Parathyroid adenoma (tissue), 2 donors: ENCODE data around the gene ARMC2.

Experiments used
- H2AFZ ChIP-seq: fragments of 300-600 bp; sonication (generic); one replicate; pipeline ENCODE4 v1.7.0; 2017; ENCODE audit warnings: antibody characterized with exemption, mild to moderate bottlenecking
- H3K27ac ChIP-seq: fragments of 300-600 bp; sonication (generic); one replicate; pipeline ENCODE4 v1.7.0; 2017
- H3K27me3 ChIP-seq: fragments of 300-600 bp; sonication (generic); one replicate; pipeline ENCODE4 v1.7.0; 2017; ENCODE audit warnings: low read length; ENCODE audit not compliant: control insufficient read depth, insufficient read depth
- H3K36me3 ChIP-seq: fragments of 300-600 bp; sonication (generic); one replicate; pipeline ENCODE4 v1.7.0; 2017; ENCODE audit warnings: low read length; ENCODE audit not compliant: control insufficient read depth, insufficient read depth
- H3K4me1 ChIP-seq: fragments of 300-600 bp; sonication (generic); one replicate; pipeline ENCODE4 v1.7.0; 2017; ENCODE audit warnings: control low read depth
- H3K4me2 ChIP-seq: fragments of 300-600 bp; sonication (generic); one replicate; pipeline ENCODE4 v1.7.0; 2017; ENCODE audit warnings: low read length
- H3K4me3 ChIP-seq: fragments of 300-600 bp; sonication (generic); one replicate; pipeline ENCODE4 v1.7.0; 2017; ENCODE audit warnings: low read depth, low read length
- H3K79me2 ChIP-seq: fragments of 300-600 bp; sonication (generic); one replicate; pipeline ENCODE4 v1.7.0; 2017; ENCODE audit warnings: control low read depth
- H3K9ac ChIP-seq: fragments of 300-600 bp; sonication (generic); one replicate; pipeline ENCODE4 v1.7.0; 2017; ENCODE audit warnings: mild to moderate bottlenecking
- H3K9me3 ChIP-seq: fragments of 300-600 bp; sonication (generic); one replicate; pipeline ENCODE4 v1.7.0; 2017; ENCODE audit warnings: low read length; ENCODE audit not compliant: control insufficient read depth
- TF ChIP-seq, protein P1 (sequence below): fragments of 300-600 bp; sonication (generic); IDR thresholded peaks from one replicate; pipeline ENCODE4 v1.7.0; 2017; ENCODE audit warnings: antibody characterized with exemption, mild to moderate bottlenecking
- donor health status: primary hyperparathyroidism.

The ARMC2 gene

DNA sequence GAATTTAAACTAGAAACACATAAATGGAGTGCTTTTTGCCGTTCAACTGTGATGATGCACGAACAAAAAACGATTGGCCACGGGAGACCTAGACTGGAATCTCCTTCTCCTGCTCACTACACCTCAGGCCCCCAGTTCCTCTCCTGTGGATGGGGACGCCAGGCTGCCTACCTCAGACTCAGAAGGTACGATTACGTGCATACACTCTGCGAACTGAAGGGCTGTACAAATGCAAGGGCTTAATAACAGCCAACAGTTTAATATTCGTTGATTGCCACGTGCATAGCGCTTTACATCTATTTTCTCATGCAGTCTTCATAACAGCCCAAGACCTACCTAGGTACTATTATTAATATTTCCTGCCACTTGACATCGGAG lies 495 bp upstream of the ARMC2 start:
- peak overlapping the region; percentile 76 for H3K4me2 ChIP-seq
- peak overlapping the region; percentile 86 for H3K4me3 ChIP-seq
- peaks cover 11% of the 10 kb centered on the region for H3K4me1 ChIP-seq
- TF ChIP-seq, protein P1, sequence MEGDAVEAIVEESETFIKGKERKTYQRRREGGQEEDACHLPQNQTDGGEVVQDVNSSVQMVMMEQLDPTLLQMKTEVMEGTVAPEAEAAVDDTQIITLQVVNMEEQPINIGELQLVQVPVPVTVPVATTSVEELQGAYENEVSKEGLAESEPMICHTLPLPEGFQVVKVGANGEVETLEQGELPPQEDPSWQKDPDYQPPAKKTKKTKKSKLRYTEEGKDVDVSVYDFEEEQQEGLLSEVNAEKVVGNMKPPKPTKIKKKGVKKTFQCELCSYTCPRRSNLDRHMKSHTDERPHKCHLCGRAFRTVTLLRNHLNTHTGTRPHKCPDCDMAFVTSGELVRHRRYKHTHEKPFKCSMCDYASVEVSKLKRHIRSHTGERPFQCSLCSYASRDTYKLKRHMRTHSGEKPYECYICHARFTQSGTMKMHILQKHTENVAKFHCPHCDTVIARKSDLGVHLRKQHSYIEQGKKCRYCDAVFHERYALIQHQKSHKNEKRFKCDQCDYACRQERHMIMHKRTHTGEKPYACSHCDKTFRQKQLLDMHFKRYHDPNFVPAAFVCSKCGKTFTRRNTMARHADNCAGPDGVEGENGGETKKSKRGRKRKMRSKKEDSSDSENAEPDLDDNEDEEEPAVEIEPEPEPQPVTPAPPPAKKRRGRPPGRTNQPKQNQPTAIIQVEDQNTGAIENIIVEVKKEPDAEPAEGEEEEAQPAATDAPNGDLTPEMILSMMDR, result no peak
- no peaks in the 10 kb centered on the region for H3K9me3 ChIP-seq
- no peak overlapping the region for H3K9ac ChIP-seq
- H2AFZ ChIP-seq, result peak overlapping the region; percentile 92
- no peaks in the 10 kb centered on the region for H3K27me3 ChIP-seq
- H3K27ac ChIP-seq, result peak overlapping the region; percentile 43
- peaks cover 7% of the 10 kb centered on the region for H3K79me2 ChIP-seq
- H3K36me3 ChIP-seq, result no peaks in the 10 kb centered on the region

DNA sequence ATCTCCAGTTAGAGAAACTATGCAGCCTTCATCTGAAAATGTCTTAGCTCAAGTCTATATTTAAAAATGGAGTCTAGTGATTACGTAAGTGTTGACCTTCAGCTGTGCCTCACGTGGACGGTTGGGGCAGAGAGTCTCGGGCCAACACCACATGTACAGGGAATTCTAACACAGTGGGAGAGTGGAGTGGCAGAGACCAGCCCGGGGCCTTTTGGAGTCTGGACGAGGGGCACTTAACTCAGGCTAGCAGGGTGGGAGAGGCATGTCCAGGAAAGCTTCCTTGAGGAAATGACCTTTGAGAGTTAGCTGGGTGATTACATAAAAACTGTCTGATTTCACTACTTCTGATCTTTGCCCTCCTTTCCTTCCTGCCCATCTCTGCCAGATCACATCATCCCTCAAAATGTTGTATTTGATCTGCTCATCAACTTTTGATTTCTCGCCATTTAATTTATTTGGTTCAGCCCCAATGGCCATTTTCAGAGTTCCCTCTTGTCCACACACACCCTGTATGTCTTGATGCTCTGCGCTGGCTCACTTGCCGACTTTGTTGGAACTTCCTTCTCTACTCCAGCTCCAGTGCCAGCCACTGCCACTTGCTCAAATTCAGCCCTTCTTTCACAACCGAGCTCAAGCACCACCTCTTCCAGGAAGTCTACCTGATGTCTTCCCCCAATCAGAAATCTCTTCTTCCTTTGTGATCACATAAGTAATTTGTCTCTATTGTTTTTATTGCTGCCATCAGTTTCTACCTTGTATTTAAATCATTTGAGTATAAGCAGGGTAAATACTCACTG lies 2.6 kb downstream of the ARMC2 start:
- H3K9me3 ChIP-seq, result no peaks in the 10 kb centered on the region
- H3K27ac ChIP-seq, result peak overlapping the region; percentile 50
- no peaks in the 10 kb centered on the region for H3K36me3 ChIP-seq
- H3K27me3 ChIP-seq, result no peaks in the 10 kb centered on the region
- H2AFZ ChIP-seq, result peak overlapping the region; percentile 31
- peaks cover 11% of the 10 kb centered on the region for H3K4me1 ChIP-seq
- TF ChIP-seq, protein P1, result no peak
- H3K9ac ChIP-seq, result no peak overlapping the region
- no peak overlapping the region for H3K4me2 ChIP-seq
- no peak overlapping the region for H3K4me3 ChIP-seq
- peaks cover 7% of the 10 kb centered on the region for H3K79me2 ChIP-seq

DNA sequence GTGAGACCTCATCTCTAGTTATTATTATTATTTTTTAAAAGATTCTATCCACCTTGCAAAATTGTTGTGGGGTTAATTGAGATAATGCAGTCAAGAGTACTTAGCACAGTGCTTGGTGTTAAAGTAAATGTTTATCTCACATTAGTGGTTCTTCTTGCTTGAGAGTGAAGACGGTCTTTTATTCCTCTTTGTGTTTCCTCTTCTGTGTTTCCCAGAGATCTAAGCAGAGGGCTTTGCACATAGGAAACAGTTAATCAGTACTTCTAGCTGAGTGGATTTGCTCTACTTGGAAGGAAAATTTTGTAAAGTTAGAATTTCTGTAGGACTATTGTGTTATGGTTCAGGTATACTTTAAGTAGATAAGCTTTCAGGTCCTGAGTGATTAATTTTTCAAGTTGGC lies 3.5 kb downstream of the ARMC2 start:
- Histone ChIP-seq H3K27me3 (no peaks in the 10 kb centered on the region), H3K27ac (no peak overlapping the region), H3K4me1 (peaks cover 11% of the 10 kb centered on the region), H3K4me2 (no peak overlapping the region), H3K36me3 (no peaks in the 10 kb centered on the region), H3K79me2 (peaks cover 7% of the 10 kb centered on the region), H2AFZ (no peak overlapping the region), H3K9me3 (no peaks in the 10 kb centered on the region), H3K9ac (no peak overlapping the region), H3K4me3 (no peak overlapping the region)
- TF ChIP-seq, protein P1, result no peak

DNA sequence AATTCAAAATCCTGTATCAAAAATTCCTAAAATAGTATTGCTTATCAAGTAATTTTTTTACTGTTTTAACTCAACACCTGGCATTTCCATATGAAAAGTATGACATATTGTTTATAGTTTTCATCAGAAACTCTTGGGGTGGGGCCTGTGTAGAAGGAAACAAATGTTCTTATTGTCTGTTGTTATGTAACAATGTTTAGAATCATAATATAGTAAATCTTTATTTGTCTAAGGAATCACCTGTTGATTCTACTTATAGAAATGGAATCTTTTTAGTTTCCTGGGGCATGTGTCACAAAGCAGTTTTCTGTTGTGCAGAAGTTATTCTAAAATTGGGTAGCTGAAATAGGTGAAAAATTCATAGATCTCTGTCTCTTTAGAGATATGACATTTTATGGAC lies 4.9 kb downstream of the ARMC2 start:
- H3K4me2 ChIP-seq, result no peak overlapping the region
- no peak overlapping the region for H3K4me3 ChIP-seq
- H3K9ac ChIP-seq, result no peak overlapping the region
- H3K9me3 ChIP-seq, result no peaks in the 10 kb centered on the region
- H3K79me2 ChIP-seq, result peaks cover 7% of the 10 kb centered on the region
- H3K36me3 ChIP-seq, result no peaks in the 10 kb centered on the region
- H2AFZ ChIP-seq, result no peak overlapping the region
- peaks cover 8% of the 10 kb centered on the region for H3K4me1 ChIP-seq
- TF ChIP-seq, protein P1, result no peak
- H3K27ac ChIP-seq, result no peak overlapping the region
- H3K27me3 ChIP-seq, result no peaks in the 10 kb centered on the region
